Activated CD4-positive, alpha-beta T cell treated with anti-CD3 and anti-CD28 coated beads, Interleukin-2, amount 50 U/mL, for 16 hours (primary cell): ENCODE measurements around the gene HRH4.
A peak's percentile ranks its signal among the peaks of the same experiment; 100 is the strongest.

Source experiments
- DNase-seq: peaks from one replicate; pipeline ENCODE4 v3.0.0-alpha.2; 2020

Gene HRH4, protein sequence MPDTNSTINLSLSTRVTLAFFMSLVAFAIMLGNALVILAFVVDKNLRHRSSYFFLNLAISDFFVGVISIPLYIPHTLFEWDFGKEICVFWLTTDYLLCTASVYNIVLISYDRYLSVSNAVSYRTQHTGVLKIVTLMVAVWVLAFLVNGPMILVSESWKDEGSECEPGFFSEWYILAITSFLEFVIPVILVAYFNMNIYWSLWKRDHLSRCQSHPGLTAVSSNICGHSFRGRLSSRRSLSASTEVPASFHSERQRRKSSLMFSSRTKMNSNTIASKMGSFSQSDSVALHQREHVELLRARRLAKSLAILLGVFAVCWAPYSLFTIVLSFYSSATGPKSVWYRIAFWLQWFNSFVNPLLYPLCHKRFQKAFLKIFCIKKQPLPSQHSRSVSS

DNA sequence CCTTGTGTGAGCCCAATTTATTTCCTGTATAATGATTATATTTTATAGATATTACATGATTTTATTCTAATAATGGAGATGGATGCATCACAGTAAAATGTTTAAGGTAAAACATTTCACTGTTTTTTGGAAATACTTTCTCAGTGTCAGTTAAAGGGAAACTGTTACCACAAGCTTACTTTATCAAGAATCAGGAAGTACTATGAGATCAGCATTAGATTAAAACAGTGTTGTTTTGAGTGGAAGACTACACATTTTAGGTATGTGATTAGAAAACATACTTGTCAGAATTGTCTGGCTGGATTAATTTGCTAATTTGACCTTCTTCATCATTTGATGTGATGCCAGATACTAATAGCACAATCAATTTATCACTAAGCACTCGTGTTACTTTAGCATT is at the start of gene HRH4:
Gene HRH4 (plus strand): TSS at position 250 of the 400 bp plus-strand sequence. CDS start 92 bp downstream, at position 342.
- peak; percentile 48 for DNase-seq

DNA sequence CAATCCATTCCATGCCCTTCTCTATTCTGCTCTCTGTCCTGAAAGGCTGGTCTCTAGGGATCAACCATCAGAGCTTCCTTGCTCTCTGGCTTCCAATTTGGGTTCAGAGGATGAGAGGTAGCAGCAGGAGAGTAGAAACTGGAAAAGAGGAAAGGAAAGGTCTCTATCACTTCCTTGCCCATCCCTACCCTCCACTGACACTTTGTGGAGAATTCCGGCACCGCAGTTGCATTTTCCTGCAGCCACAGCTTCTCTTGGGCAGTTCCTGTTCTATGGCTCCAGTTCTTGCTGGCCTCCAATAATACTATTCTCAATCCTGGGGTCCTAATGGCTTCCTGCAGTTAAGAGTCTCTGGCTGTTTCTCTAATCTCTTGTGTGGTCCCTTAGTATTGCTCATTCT is 47.3 kb upstream of the HRH4 start:
- DNase-seq, result no peak

DNA sequence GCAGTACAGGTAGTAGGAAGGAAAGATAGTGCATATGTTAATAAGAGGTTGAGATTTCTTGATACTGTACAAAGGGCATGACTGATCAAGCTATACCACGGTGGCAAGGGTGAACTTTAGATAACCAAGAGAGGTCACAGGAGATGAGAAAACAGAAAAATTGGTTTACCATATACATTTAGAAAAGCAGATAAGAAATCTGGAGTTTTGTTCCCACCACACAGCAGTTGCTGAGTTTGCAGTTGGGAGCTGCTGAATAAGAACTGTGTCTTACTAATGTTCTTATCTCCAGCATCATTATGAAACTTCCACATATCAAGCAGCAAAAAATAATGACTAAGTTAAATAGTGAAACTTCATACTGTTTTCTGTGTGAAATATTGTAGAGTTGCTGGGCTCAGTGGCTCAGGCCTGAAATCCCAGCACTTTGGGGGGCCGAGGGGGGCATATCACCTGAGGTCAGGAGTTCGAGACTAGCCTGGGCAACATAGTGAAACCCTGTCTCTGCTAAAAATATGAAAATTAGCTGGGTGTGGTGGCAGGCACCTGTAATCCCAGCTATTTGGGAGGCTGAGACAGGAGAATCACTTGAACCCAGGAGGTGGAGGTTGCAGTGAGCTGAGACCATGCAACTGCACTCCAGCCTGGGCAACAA is 46.0 kb upstream of the HRH4 start:
- DNase-seq, result peak; percentile 87

DNA sequence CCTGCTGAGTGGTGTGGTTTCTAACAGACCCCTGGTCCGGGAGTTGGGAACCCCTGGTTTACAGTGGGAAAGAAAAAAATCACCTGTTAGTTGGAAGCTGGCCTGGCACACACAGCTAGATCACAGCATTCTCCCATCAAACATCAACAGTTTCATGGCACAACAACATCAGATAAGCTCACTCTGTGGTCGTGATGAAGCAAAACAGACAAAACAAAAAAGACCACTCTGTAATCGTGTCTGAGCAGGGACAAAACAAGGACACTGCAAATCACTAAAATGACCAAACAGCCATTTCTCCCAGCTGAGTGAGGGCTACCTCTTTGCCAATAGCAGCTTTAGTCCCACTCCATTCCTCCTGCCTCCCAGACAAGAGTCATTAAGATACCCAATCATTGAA is 43.0 kb upstream of the HRH4 start:
- DNase-seq, result no peak

DNA sequence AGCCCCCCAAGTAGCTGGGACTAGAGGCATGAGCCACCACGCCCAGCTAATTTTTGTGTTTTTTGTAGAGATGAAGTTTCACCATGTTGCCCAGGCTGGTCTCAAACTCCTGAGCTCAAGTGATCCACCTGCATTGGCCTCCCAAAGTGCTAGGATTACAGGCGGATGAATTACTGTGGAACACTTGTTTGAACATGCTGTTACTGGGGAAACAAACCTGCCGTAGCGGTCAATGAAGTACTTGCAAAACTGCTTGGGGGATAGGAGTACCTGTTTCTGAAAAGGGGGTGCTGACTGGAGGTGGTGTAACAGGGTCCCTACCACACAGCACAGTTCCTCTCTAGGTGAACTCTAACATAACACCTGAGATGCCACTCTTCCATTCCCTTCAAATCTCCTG is 39.9 kb upstream of the HRH4 start:
- DNase-seq, result no peak

DNA sequence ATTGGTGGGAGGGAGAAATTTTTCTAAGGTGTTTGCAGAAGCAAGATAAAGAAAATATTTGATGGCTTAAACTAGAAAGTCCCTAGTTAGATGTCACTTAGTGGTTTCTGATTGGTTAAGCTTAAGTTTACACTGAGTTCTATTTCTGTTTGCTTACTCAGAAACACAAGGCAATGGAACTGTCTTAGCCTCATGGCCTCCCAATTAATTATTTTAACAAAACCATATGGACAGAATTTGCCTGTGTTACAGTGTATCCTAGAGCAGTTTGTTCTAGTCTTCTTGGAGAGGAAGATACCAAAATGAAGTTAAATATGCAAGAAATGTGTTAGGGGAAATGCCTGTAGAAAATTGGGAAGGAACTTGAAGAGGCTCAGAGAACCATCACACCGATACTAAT is 38.6 kb upstream of the HRH4 start:
- no peak for DNase-seq

DNA sequence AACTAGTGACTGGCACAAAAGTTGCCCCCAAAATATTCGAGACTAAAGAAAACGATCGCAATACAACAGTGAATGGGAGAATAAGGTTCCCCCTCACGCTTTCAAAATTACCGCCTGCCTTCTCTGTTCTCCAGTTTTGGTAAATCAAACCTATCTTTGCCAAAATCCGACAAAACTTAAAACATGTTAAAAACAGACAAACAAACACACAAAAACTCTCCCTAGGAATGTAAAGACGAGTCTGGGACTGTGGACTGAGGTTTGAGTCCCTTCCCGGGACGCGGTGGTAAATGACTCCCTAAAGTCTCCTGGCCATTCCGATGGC is 34.4 kb upstream of the HRH4 start:
- no peak for DNase-seq

DNA sequence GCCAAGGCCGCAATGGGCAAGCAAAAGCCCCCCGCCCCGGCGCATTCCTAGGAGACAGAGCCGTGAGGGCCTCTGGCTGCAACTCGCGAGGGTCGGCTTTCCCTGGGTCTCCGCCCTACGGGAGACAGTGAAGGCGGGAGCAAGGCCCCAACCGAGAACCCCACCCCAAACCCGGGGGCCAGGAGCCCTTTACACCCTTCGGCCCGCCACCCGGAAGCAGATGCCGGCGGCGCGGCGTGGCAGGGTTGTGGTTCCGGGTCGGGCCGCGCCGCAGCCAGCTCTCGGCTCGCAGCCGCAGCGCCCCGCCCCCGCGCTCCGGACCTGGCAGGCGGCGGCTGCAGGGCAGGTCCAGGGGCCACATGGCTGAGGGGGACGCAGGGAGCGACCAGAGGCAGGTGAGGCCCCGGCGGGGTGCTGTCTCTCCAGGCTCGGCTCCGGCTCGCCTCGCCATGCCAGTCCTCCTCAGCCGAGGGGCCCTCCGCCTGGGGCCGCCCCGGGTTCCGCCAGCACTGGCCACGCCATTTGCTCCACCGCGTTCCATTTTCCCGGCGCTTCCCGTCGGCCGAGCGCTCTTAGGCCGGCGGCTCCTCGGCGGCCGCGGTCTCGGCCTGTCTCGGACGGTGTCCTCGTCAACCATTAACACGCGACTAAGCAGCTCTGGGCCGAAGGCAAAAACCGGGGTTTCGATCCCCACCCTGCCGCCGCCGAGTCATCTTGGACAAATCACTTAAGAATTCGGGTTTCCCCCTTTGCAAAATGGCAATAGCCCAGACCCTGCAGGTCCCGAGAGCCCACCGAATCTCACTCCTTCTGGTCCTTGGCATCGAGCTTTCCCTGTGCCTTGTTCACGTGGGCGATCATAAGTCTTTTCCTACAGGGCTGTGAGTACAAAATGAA is 33.8 kb upstream of the HRH4 start, which contains the start of gene IMPACT:
Gene IMPACT (plus strand): TSS at position 273 of the 897 bp plus-strand sequence. CDS start 87 bp downstream, at position 360.
- peak; percentile 80 for DNase-seq

DNA sequence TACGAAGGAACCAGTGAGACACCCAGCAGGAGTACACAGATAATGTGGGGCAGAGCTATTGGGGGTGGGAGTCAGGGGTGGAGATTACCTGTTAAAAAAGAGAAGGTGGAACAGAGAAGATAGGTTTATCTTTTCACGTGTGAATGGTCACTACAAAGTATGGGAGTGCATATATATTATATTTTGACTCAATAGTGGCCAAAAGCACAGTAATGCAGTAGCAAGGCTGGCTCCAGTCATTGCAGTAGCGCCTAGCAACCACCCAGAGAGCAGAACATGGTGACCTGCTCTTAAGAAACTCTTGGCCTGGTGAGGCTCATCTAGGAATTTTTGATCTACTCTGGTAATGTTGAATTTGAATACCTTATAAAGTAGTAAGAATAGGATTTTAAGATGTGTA is 33.0 kb upstream of the HRH4 start:
- peak; percentile 21 for DNase-seq

DNA sequence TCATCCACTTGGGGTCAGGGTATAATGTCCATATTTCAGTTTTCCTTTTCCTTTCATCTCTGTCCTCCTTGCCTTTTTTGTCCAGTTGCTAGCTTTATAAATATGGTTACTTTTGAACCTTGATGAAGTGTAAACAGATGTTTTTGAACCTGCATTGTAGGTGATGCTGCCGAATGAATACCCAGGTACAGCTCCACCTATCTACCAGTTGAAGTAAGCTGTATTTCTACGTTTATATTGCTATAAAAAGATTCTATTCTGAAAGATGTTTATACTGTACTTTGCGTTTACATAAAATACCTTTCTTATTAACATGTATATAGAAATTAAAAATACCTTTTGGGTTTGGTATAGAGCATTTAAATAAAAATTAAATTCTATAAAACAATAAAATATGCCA is 31.7 kb upstream of the HRH4 start:
- DNase-seq, result no peak

DNA sequence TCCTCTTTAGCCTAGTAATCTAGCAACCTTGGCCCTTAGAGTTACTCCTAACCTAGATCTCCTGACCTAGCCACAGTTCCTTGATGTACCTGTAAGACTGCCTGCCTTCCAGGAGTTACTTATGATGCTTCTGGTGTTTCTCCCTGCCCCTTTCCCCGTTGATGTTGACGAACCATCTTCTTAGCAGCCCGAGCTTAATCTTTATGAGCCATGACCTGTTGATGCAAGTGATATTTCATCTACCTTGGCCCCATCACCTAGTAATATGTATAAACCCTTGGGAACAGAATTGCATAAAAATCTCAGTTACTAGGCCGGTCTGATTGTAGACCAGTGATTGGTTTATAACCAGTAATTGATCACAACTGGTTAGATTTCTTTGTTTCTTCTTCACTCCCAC is 31.2 kb upstream of the HRH4 start:
- DNase-seq, result no peak

DNA sequence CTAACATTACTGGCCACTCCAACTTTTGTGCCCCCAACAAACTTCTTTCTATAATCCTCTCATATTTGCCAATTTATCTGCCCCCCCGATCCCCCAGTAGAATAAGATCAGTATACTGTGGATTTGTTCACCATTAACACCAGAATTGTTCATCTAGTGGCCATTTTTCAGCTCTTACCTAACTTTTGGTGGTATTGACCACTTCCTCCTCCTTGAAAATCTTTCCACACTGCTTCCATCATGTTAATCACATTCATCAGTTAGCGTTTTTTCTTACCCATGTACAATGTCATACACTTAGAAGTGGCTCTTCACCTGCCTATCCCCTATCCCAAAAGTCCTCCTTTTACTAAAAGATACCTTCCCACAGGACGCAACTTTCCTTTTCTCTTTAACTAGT is 27.8 kb upstream of the HRH4 start:
- no peak for DNase-seq

DNA sequence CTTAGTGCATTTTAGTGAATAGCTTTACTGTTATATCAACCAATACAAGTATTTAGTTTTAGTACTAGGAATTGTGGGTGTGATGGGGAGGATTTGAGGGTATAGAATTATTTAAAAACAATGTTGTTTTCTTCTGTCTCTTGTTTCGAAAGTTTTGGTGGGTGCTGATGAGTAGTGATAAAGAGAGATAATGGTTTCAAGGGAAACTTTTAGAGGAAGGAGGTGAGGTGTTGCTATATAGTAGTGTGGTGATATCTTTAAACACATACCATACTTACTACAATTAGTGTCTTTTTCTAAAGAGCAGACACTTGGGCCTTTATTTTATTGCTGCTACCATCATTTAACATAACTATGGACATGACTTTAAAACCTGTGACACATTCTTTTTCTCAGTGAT is 23.5 kb upstream of the HRH4 start:
- no peak for DNase-seq

DNA sequence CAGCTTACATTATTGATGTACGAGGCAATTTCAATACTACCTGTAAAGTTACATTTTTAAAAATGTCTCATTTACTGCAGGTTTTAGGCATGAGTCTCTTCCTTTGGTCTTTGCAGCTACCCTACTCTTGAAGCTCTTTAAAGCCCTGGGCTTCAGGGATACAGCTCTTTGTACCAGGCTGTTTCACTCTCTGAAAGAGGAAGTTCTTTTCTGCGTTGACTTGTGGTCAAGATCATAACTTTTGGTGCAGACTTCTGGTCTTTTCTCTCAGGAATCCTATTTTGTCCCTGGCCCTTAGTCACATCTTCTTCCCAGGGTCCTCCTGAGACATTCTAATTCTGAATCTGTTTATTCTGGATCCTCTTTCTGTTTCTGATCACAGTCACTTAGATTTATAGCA is 16.6 kb upstream of the HRH4 start:
- DNase-seq, result no peak

DNA sequence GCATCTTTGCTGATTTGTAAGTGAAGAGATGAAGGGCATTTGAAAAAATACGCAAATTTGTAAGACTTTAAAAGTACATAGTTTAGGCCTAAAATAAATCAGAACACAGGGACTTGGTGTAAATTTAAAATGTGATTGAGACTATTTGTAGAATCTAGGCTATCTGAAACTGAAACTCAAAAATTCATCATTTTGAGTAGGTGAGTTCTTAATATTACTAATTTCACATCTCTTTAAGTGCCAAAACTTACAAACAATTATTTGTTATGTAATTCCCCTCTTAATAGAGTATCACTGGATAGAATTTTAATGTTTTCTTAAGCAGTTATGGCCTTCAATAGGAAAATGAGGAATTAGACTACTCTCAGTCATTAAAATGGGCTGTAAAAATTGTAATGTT is 14.0 kb upstream of the HRH4 start:
- DNase-seq, result no peak

DNA sequence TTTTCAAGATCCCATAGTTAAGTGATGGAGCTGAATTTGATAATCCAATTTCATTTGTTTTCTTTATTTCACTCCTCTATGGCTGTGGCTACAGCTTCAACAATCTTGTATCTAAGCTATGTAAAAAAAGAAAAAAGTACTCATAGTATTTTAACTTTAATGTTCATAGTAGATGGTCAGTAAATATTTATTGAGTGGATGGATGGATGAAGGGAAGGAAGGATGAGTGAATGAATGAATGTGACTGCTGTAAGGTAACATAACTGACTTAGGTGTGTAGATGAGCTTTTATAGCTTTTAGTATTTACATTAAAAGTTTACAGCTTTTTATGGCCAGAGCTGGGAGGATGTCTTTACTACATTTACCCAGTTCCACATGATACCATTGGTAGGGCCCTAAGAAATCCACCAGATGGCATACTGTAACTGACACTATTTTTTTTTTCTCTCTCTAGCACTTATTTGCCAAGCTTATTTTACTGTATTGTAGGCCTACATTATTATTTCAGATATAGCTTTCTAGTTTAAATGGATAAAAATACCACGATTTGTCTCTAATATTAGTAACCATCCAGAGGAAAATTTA is 13.4 kb upstream of the HRH4 start:
- DNase-seq, result no peak

DNA sequence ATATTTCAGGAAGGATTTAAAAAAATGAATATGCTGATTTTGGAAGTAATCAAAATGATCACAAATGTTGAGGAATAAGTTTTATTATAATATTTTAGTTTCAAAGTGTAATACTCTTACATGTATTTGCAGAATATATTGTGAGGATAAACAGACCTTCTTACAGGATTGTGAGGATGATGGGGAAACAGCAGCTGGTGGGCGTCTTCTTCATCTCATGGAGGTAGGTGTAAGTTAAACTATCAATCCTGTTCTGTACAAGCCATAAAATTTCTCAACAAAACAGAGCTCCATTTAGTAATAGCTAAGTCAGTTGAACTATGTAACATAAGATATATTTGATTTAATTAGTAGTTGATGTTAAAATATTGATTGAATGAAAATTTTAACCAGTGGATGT is 12.5 kb upstream of the HRH4 start:
- no peak for DNase-seq

DNA sequence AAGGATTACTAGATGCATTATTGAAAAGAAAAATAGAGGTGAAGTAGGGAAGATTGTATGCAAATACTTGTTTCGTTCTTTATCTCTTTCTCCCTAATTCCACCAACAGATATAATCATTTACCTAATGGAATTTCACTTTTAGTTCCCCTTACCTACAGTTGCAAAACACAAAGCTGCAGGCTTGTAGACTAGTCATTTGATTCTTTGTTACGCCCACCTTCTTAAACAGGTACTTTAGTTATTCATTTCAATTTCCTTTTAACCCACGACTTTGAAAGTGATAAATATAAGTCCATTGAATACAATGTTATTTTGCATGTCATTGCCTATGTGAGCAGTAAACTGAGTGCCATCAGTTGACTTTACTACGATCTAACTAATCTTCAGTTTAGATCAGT is 3.9 kb upstream of the HRH4 start:
- no peak for DNase-seq

DNA sequence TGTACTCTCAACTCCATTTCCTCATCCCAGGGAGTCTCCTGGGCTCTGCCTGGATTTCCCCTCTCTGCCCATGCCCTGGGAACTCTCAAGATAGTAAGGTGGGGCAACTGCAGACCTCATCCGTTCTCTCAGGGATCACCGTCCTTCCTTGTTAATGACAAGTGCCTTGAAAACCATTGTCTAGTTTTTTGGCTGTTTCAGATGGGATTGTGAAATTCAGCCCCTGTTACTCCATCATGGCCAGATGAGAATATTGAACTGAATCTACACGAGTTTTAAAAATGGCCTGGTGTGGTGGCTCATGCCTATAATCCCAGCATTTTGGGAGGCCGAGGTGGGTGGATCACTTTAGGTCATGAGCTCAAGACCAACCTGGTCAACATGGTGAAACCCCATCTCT is 665 bp upstream of the HRH4 start:
- no peak for DNase-seq

DNA sequence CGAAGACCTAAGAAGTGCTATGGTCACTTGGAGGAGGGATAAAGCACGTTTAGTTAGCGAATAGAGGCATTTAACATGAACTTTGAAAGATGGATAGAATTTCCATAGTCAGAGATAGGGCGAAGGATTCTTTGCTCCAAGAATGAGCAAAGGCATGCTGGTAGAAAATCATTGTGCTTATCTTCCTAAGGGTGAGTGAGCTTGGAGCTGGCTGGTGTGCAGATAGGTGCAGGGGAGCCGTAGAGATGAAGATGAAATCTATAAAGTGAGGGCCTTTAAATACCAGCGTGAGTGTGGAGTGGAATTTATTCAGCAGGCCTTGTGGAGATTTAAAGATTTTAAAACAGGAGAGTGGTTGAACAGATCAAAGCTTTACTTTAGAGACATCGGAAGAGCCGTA is 1.6 kb downstream of the HRH4 start:
- DNase-seq, result no peak

DNA sequence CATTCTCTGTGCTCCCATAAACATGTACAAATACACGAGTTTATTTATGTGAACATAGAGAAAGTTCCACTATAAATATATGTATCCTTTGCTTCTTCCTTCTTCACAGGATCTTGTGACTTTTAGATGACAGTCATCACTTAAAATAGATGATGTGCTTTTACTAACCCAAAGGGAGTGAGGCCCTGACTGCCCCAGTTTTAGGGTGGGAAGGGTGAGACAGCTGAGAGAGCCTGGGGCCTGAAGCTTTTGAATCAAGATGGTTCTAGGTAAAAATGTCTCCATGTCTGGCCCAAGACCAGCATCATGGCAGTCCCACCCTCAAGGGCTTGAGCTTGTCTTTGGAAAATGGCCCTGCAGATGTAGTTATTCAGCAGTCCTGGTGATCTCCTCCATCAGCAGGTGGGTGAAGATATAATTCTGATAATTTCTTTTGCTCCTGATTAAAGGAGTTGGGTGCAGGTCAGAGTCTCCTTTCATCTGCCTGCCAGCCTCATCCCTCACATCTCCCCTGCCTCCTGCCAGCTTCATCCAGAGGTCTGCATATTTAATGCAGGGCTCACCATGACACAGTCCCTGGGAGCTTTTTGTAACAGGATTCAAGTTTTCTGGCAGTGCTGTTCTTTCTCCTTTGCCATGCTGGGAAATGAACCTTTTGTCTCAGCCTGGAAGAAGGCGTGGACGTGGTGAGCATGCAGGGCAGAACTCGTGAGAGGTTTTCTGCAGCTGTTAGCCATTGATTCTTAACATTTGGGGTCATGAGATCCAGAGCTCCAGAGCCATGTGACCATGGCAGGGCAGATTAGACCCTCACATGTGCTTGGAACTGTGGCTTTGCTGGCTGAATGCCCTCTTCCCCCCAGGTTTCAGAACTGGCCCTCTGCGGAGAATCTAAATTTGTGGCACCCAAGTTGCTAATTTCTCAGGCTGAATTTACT is 2.7 kb downstream of the HRH4 start:
- no peak for DNase-seq

DNA sequence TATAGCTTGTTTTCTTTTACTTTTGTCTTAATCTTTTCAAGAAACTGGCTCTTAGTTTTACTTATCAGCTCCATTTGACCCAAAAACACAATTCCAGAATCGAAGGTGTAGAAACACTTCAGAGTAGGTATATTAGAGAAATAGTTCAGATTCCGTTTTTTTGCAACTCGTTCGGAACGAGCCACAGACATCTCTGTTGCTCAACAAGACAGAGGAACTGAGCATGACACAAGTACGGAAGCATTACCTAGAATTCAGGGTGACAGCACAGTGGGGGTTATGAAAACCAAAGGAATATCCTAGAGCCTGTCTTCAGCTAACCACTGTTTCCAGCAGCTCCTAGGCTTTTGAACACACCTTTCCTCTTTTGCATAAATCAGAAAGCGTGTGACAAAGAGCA is 5.0 kb downstream of the HRH4 start:
- DNase-seq, result no peak
